Epithelial cell of proximal tubule (primary cell): Measurements from ENCODE around the gene CRACR2A. TPM values are rescaled to one million over a fixed set of nuclear protein-coding genes. Genes with fewer than 3 reads are reported as not detected.

Experiments
- DNase-seq: peaks from one replicate; pipeline ENCODE4 v3.0.0-alpha.2; 2011; ENCODE audit warnings: low read depth
- H3K4me3 ChIP-seq: 2 replicates; pipeline ENCODE4 v1.5.1; 2011; ENCODE audit warnings: low read depth, mild to moderate bottlenecking, low read length
- total RNA-seq: library from RNA; depleted of rRNA; stranded (reverse); fragments of >200 nt; gene quantifications from 2 replicates; pipeline ENCODE4 v1.2.3, GENCODE V29; 2015
- TF ChIP-seq, protein P1 (sequence below): conservative IDR thresholded peaks from 2 replicates; pipeline ENCODE4 v1.5.1; 2012; ENCODE audit warnings: low read depth, mild to moderate bottlenecking, low read length

The CRACR2A gene
- total RNA-seq, 1 donor from 2014 or later = 1.7 TPM

DNA sequence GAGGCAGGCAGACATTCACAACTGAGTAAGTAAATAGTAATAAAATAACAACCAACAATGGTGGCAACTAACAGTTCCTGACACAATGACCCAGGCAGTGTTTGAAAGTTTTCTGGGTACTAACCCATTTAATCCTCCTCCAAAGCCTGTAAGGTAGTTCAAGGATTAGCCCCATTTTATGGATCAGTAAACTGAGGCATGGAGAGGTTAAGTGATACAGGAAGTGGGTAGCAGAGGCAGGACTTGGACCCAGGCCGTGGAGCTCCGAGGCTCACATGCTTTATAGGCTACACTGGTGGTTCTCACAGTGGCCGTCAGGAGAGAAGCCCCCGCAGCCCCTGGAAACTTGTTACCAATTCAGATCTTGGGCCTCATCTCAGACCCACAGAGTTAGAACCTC, 17.5 kb downstream of the CRACR2A start:
- no peak for DNase-seq
- no peak overlapping the region for H3K4me3 ChIP-seq
- TF ChIP-seq, protein P1, sequence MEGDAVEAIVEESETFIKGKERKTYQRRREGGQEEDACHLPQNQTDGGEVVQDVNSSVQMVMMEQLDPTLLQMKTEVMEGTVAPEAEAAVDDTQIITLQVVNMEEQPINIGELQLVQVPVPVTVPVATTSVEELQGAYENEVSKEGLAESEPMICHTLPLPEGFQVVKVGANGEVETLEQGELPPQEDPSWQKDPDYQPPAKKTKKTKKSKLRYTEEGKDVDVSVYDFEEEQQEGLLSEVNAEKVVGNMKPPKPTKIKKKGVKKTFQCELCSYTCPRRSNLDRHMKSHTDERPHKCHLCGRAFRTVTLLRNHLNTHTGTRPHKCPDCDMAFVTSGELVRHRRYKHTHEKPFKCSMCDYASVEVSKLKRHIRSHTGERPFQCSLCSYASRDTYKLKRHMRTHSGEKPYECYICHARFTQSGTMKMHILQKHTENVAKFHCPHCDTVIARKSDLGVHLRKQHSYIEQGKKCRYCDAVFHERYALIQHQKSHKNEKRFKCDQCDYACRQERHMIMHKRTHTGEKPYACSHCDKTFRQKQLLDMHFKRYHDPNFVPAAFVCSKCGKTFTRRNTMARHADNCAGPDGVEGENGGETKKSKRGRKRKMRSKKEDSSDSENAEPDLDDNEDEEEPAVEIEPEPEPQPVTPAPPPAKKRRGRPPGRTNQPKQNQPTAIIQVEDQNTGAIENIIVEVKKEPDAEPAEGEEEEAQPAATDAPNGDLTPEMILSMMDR = no peak

GRCh38 chr12:3732901-3733300, 20.0 kb downstream of the CRACR2A start:
- TF ChIP-seq, protein P1 = no peak
- H3K4me3 ChIP-seq = no peak overlapping the region
- DNase-seq = no peak

DNA sequence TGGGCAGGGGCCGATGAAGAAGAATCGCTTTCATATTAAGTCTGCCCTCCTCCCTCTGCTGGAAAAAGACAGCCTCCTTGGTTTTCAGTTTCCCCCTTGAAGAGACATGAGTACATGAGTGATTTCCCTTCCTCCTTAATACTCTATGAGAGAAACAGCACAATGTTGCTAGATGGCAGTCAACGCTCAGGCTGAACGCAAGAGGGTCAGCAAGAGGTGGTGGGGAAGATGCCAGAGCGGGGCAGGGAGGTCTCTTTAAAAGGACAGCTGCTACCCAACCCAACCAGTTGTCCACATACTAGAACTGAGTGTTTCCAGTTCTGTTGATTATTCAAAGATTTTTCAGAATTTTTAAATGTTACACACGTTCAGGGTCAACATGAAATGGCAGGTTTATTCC, 22.8 kb downstream of the CRACR2A start:
- DNase-seq = no peak
- TF ChIP-seq, protein P1 = no peak
- H3K4me3 ChIP-seq = no peak overlapping the region

GRCh38 chr12:3728686-3729085, 24.2 kb downstream of the CRACR2A start:
- no peak overlapping the region for H3K4me3 ChIP-seq
- TF ChIP-seq, protein P1 = no peak
- DNase-seq = no peak

GRCh38 chr12:3727877-3728632, 24.9 kb downstream of the CRACR2A start:
- H3K4me3 ChIP-seq = no peak overlapping the region
- TF ChIP-seq, protein P1 = no peak
- DNase-seq = no peak

DNA sequence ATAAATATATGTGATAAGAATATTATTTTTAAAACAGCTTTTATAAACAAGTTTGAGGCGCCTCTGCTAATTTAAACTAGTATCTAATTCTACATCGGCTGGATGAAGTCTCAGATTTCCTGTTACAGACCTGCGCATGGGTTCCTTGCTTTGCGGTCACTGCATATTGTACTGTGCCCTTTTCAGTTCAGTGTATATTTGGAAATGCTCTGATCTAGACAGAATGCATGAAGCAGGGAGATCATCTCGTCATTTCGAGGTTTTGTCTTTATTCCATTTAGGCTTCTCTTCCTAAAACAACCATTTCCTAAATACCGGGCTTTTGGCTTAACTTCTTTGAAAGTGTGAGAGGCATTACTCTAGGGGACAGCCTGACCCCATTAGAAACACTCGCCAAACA, 25.6 kb downstream of the CRACR2A start:
- DNase-seq = no peak
- TF ChIP-seq, protein P1 = no peak
- H3K4me3 ChIP-seq = no peak overlapping the region

DNA sequence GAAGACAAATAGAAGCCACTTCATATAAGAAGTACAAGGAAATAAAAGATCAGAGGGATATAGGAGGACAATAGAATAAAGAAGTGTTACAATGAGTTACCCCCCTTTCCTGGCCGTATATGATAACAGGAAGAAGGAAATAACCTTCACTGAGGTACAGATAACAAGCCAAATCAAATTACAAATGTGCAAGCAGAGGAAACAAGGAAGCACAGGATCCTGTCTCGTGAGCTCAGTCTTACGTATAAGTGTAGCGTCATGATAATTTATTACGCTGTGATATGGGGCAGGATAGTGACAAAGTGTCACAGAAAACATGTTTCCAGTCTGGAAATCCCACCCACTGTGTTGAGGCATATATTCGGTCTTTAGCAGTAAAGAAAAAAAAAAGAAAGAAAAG, 26.5 kb downstream of the CRACR2A start:
- TF ChIP-seq, protein P1 = no peak
- DNase-seq = no peak
- H3K4me3 ChIP-seq = no peak overlapping the region
